H1 (cell line): ENCODE data around the gene PCSK1N. TPM values are rescaled to one million over a fixed set of nuclear protein-coding genes. Genes with fewer than 3 reads are reported as not detected.

ENCODE experiments used
- ASH2L ChIP-seq: fragments of 200-600, 300-600 bp; sonication (generic); IDR thresholded peaks from one replicate; pipeline ENCODE4 v1.7.1; 2017; ENCODE audit warnings: low read length
- BCL11A ChIP-seq, 2 experiments: IDR thresholded peaks; one replicate each; pipeline ENCODE4 v1.6.1; 2011; ENCODE audit warnings: low read depth in 2 of 2, low read length in 2 of 2, mild to moderate bottlenecking in 2 of 2
- CBX8 ChIP-seq: fragments of 300-800, 300-1000 bp; sonication (generic); IDR thresholded peaks from 2 replicates; pipeline ENCODE4 v1.7.1; 2016; ENCODE audit warnings: low read depth, low read length, borderline replicate concordance
- CEBPB ChIP-seq: IDR thresholded peaks from 2 replicates; pipeline ENCODE4 v1.6.1; 2012; ENCODE audit warnings: low read depth, low read length
- CHD1 ChIP-seq: IDR thresholded peaks from 2 replicates; pipeline ENCODE4 v1.6.1; 2012; ENCODE audit warnings: low read depth, low read length, improper control_type of control experiment
- CHD7 ChIP-seq: fragments of 300-600 bp; sonication (generic); IDR thresholded peaks from 2 replicates; pipeline ENCODE4 v1.7.1; 2012; ENCODE audit warnings: low read length, moderate library complexity, mild to moderate bottlenecking, inconsistent platforms; ENCODE audit not compliant: insufficient replicate concordance
- JUN ChIP-seq: IDR thresholded peaks from 2 replicates; pipeline ENCODE4 v1.6.1; 2011; ENCODE audit warnings: low read depth, mild to moderate bottlenecking, improper control_type of control experiment, low read length
- SIRT6 ChIP-seq: IDR thresholded peaks from one replicate; pipeline ENCODE4 v1.7.1; 2012; ENCODE audit warnings: low read length, inconsistent platforms
- SP4 ChIP-seq: IDR thresholded peaks from 2 replicates; pipeline ENCODE4 v1.6.1; 2012; ENCODE audit warnings: low read length, inconsistent platforms
- TEAD4 ChIP-seq: IDR thresholded peaks from 2 replicates; pipeline ENCODE4 v1.6.1; 2012; ENCODE audit warnings: low read depth, low read length, inconsistent platforms, mixed read lengths
- ZNF274 ChIP-seq: IDR thresholded peaks from 2 replicates; pipeline ENCODE4 v1.7.0; 2012; ENCODE audit warnings: low read length, borderline replicate concordance; ENCODE audit errors: extremely low read depth
- polyA plus RNA-seq, 7 experiments: library from polyadenylated mRNA; depleted of rRNA in 3 of 7; stranded (reverse) in 5 of 7; unstranded in 2 of 7; fragments of >200 nt in 5 of 7; fragments of 200-250 nt in 2 of 7; gene quantifications; 1 replicate in 5 of 7; 2 replicates in 1 of 7; 4 replicates in 1 of 7; pipeline versions ENCODE4 v1.2.1 to v1.2.3, GENCODE V29; 2011 to 2013; ENCODE audit warnings: missing spikeins in 2 of 7, mixed read lengths in 2 of 7
- total RNA-seq: library from RNA; stranded (reverse); fragmentation: NEBNext Ultra II Directional; extraction: Animal tissue kit (Norgen Biotek cat#: 25700); gene quantifications from 2 replicates; pipeline ENCODE4 v1.2.1, GENCODE V29; 2021

The PCSK1N gene
- total and polyA plus RNA-seq, 2 of the 8 experiments (the other 6 are each of a cell fraction or from before 2014, with no cell fraction given): 3.6 to 4.5 TPM

DNA sequence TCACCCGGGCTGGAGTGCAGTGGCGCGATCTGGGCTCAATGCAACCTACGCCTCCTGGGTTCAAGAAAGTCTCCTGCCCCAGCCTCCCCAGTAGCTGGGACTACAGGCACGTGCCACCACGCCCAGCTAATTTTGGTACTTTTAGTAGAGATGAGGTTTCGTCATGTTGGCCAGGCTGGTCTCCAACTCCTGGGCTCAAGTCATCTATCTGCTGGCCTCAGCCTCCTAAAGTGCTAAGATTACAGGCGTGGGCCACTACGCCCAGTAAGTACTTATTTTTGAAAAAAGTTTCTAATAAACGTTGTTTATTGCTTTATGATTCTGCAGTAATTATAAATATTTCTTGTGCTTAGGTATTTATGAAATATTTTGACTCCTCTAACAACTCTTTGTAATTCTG, 4.3 kb upstream of the PCSK1N start (continued):
- TF ChIP-seq CHD7 (no peak), SIRT6 (no peak), CBX8 (no peak), SP4 (no peak), ASH2L (no peak), JUN (no peak), TEAD4 (no peak), BCL11A (IDR thresholded peaks at IDR 0.05; ENCODE audit: low read depth in 2 of 2, low read length in 2 of 2) (no peak), CHD1 (no peak), CEBPB (no peak), ZNF274 (no peak)
